H1 (cell line): ENCODE results near the gene TDRD6. TPM values are rescaled to one million over a fixed set of nuclear protein-coding genes. Genes with fewer than 3 reads are reported as not detected.

Source experiments
- CTCF ChIA-PET: fragments of 300-600 bp; sonication (Branson Sonifier 250); formaldehyde crosslinking; loops from one replicate; lab custom pipeline; 2021; ENCODE audit not compliant: partially characterized antibody; lab: Charles Lee
- POLR2A ChIA-PET: fragments of 300-600 bp; sonication (Branson Sonifier 250); formaldehyde crosslinking; loops from one replicate; lab custom pipeline; 2021; ENCODE audit warnings: inconsistent platforms; ENCODE audit not compliant: partially characterized antibody; lab: Charles Lee
- DNase-seq, 2 experiments: peaks; one replicate each; pipeline versions ENCODE4 v3.0.0 to v3.0.0-alpha.2; 2010 to 2022; ENCODE audit warnings: low spot score in 2 of 2, low read depth in 1 of 2, mixed read lengths in 1 of 2
- FAIRE-seq: peaks from 2 replicates; lab custom pipeline; 2011; peaks lifted over from hg19 to GRCh38; lab: Jason Lieb, UNC
- H2AFZ ChIP-seq: 2 replicates; pipeline ENCODE4 v1.8.1; 2012; ENCODE audit warnings: low read length, inconsistent platforms
- H2AK5ac ChIP-seq: 2 replicates; pipeline ENCODE4 v1.6.1; 2013; ENCODE audit warnings: low read depth, low read length
- H2BK120ac ChIP-seq: replicated peaks from 2 replicates; pipeline ENCODE3; 2013; ENCODE audit warnings: low read depth, low read length, inconsistent platforms
- H2BK12ac ChIP-seq: 2 replicates; pipeline ENCODE4 v1.6.1; 2013; ENCODE audit warnings: low read depth, low read length
- H2BK15ac ChIP-seq: 2 replicates; pipeline ENCODE4 v1.6.1; 2013; ENCODE audit warnings: low read length
- H2BK20ac ChIP-seq: 2 replicates; pipeline ENCODE4 v1.6.1; 2013; ENCODE audit warnings: low read length
- H2BK5ac ChIP-seq: 2 replicates; pipeline ENCODE4 v1.6.1; 2013; ENCODE audit warnings: low read depth, low read length
- H3K14ac ChIP-seq: 2 replicates; pipeline ENCODE4 v1.6.1; 2013; ENCODE audit warnings: inconsistent platforms; ENCODE audit not compliant: insufficient read length
- H3K18ac ChIP-seq: 2 replicates; pipeline ENCODE4 v1.6.1; 2013; ENCODE audit warnings: low read length; ENCODE audit errors: extremely low read depth
- H3K23ac ChIP-seq: 2 replicates; pipeline ENCODE4 v1.6.1; 2013; ENCODE audit warnings: inconsistent platforms; ENCODE audit not compliant: insufficient read length
- H3K23me2 ChIP-seq: 2 replicates; pipeline ENCODE4 v1.6.1; 2013; ENCODE audit warnings: low read depth, low read length
- H3K27ac ChIP-seq: 2 replicates; pipeline ENCODE4 v1.6.1; 2011; ENCODE audit warnings: low read depth, low read length, inconsistent platforms
- H3K27me3 ChIP-seq, 4 experiments: replicated peaks in 1 of 4; 1 replicate in 1 of 4; 2 replicates in 3 of 4; pipeline versions ENCODE4 v1.6.1 to v1.8.1; 2011 to 2013; ENCODE audit warnings: low read length in 3 of 4, mild to moderate bottlenecking in 3 of 4, inconsistent platforms in 2 of 4, mixed read lengths in 2 of 4, moderate library complexity in 1 of 4; ENCODE audit not compliant: control insufficient read depth in 3 of 4, insufficient read depth in 3 of 4; ENCODE audit errors: extremely low read depth in 1 of 4
- H3K36me3 ChIP-seq, 4 experiments: 2 replicates each; pipeline versions ENCODE4 v1.6.1 to v1.8.1; 2011 to 2013; ENCODE audit warnings: mild to moderate bottlenecking in 4 of 4, low read length in 3 of 4, moderate library complexity in 2 of 4, control low read depth in 1 of 4, inconsistent platforms in 1 of 4; ENCODE audit not compliant: insufficient read depth in 4 of 4, control insufficient read depth in 2 of 4
- H3K4ac ChIP-seq: replicated peaks from 2 replicates; pipeline ENCODE3; 2013; ENCODE audit warnings: low read length, low read depth, mixed read lengths, inconsistent platforms; ENCODE audit not compliant: insufficient read length
- H3K4me1 ChIP-seq, 4 experiments: replicated peaks in 1 of 4; 1 replicate in 1 of 4; 2 replicates in 3 of 4; pipeline versions ENCODE4 v1.6.1 to v1.8.1; 2011 to 2013; ENCODE audit warnings: low read length in 3 of 4, inconsistent platforms in 2 of 4, mixed read lengths in 1 of 4; ENCODE audit not compliant: insufficient read depth in 4 of 4, control insufficient read depth in 3 of 4
- H3K4me2 ChIP-seq, 2 experiments: 2 replicates each; pipeline versions ENCODE4 v1.6.1 to v1.8.1; 2011 to 2013; ENCODE audit warnings: low read depth in 2 of 2, low read length in 2 of 2, control low read depth in 1 of 2, inconsistent platforms in 1 of 2, mild to moderate bottlenecking in 1 of 2; ENCODE audit not compliant: insufficient read depth in 1 of 2
- H3K4me3 ChIP-seq, 4 experiments: fragments of 200-600, 300-600 bp in 1 of 4; sonication (generic), shearing (Covaris generic), sonication (Bioruptor Twin) in 1 of 4; 2 replicates each; pipeline versions ENCODE4 v1.5.1 to v1.8.1; 2011 to 2016; ENCODE audit warnings: low read length in 4 of 4, low read depth in 3 of 4, control low read depth in 2 of 4, inconsistent platforms in 2 of 4, mild to moderate bottlenecking in 2 of 4, mixed read lengths in 1 of 4, moderate library complexity in 1 of 4; ENCODE audit not compliant: insufficient read depth in 2 of 4; ENCODE audit errors: extremely low read depth in 1 of 4
- H3K56ac ChIP-seq: replicated peaks from 2 replicates; pipeline ENCODE3; 2013; ENCODE audit warnings: low read depth, mild to moderate bottlenecking, mixed read lengths, low read length, inconsistent platforms; ENCODE audit not compliant: insufficient read length
- H3K79me1 ChIP-seq: 2 replicates; pipeline ENCODE4 v1.6.1; 2013; ENCODE audit warnings: low read depth, low read length, control low read depth
- H3K79me2 ChIP-seq, 2 experiments: 2 replicates each; pipeline versions ENCODE4 v1.6.1 to v1.8.1; 2012 to 2013; ENCODE audit warnings: low read length in 2 of 2, mild to moderate bottlenecking in 2 of 2, inconsistent platforms in 1 of 2; ENCODE audit not compliant: insufficient read depth in 2 of 2, control insufficient read depth in 1 of 2
- H3K9ac ChIP-seq, 4 experiments: replicated peaks in 1 of 4; 1 replicate in 1 of 4; 2 replicates in 3 of 4; pipeline versions ENCODE4 v1.6.1 to v1.8.1; 2011 to 2013; ENCODE audit warnings: low read depth in 3 of 4, low read length in 3 of 4, control low read depth in 2 of 4, mild to moderate bottlenecking in 2 of 4, moderate library complexity in 2 of 4, inconsistent platforms in 1 of 4; ENCODE audit errors: extremely low read depth in 1 of 4
- H3K9me3 ChIP-seq, 2 experiments: 2 replicates each; pipeline versions ENCODE4 v1.6.1 to v1.8.1; 2012 to 2013; ENCODE audit warnings: mild to moderate bottlenecking in 2 of 2, moderate library complexity in 2 of 2, control low read depth in 1 of 2, inconsistent platforms in 1 of 2, low read depth in 1 of 2, low read length in 1 of 2, mixed read lengths in 1 of 2; ENCODE audit not compliant: insufficient read depth in 2 of 2
- H4K20me1 ChIP-seq, 2 experiments: replicated peaks in 1 of 2; 2 replicates each; pipeline versions ENCODE3 to v1.8.1; 2011 to 2013; ENCODE audit warnings: inconsistent platforms in 2 of 2, low read length in 2 of 2, mild to moderate bottlenecking in 1 of 2; ENCODE audit not compliant: insufficient read depth in 2 of 2, control insufficient read depth in 1 of 2
- H4K5ac ChIP-seq: 2 replicates; pipeline ENCODE4 v1.6.1; 2013; ENCODE audit warnings: low read length, low read depth, mixed read lengths, inconsistent platforms; ENCODE audit not compliant: insufficient read length
- H4K8ac ChIP-seq: 2 replicates; pipeline ENCODE4 v1.8.0; 2013; ENCODE audit warnings: mild to moderate bottlenecking, moderate library complexity, low read length, inconsistent platforms; ENCODE audit not compliant: insufficient read depth; ENCODE audit errors: extremely low read depth
- H4K91ac ChIP-seq: replicated peaks from 2 replicates; pipeline ENCODE3; 2013; ENCODE audit warnings: low read length, mixed read lengths, inconsistent platforms; ENCODE audit not compliant: insufficient read length
- ASH2L ChIP-seq: fragments of 200-600, 300-600 bp; sonication (generic); IDR thresholded peaks from one replicate; pipeline ENCODE4 v1.7.1; 2017; ENCODE audit warnings: low read length
- WGBS, 2 experiments: shearing (Covaris generic) in 1 of 2; methylation state at CpG; one replicate each; pipeline versions ENCODE4 v1.1.6 to v1.1.7; 2013 to 2015; ENCODE audit warnings: low lambda C conversion rate in 2 of 2, mixed read lengths in 2 of 2, inconsistent platforms in 1 of 2, low coverage in 1 of 2, missing lambda C conversion rate in 1 of 2; ENCODE audit not compliant: insufficient replicate concordance in 2 of 2, insufficient coverage in 1 of 2, insufficient read length in 1 of 2; ENCODE audit errors: extremely low coverage in 1 of 2, missing lambda C conversion rate in 1 of 2; 5-methylcytosine and 5-hydroxymethylcytosine counted together
- polyA plus RNA-seq, 7 experiments: library from polyadenylated mRNA; depleted of rRNA in 3 of 7; stranded (reverse) in 5 of 7; unstranded in 2 of 7; fragments of >200 nt in 5 of 7; fragments of 200-250 nt in 2 of 7; gene quantifications; 1 replicate in 5 of 7; 2 replicates in 1 of 7; 4 replicates in 1 of 7; pipeline versions ENCODE4 v1.2.1 to v1.2.3, GENCODE V29; 2011 to 2013; ENCODE audit warnings: missing spikeins in 2 of 7, mixed read lengths in 2 of 7
- total RNA-seq: library from RNA; stranded (reverse); fragmentation: NEBNext Ultra II Directional; extraction: Animal tissue kit (Norgen Biotek cat#: 25700); gene quantifications from 2 replicates; pipeline ENCODE4 v1.2.1, GENCODE V29; 2021
- TF ChIP-seq, protein P1 (sequence below): IDR thresholded peaks from 2 replicates; pipeline ENCODE4 v1.6.1; 2011; ENCODE audit warnings: low read length, improper control_type of control experiment

TDRD6 gene
- total and polyA plus RNA-seq, 2 of the 8 experiments (the other 6 are each of a cell fraction or from before 2014, with no cell fraction given) = 0.06 to 0.19 TPM

DNA sequence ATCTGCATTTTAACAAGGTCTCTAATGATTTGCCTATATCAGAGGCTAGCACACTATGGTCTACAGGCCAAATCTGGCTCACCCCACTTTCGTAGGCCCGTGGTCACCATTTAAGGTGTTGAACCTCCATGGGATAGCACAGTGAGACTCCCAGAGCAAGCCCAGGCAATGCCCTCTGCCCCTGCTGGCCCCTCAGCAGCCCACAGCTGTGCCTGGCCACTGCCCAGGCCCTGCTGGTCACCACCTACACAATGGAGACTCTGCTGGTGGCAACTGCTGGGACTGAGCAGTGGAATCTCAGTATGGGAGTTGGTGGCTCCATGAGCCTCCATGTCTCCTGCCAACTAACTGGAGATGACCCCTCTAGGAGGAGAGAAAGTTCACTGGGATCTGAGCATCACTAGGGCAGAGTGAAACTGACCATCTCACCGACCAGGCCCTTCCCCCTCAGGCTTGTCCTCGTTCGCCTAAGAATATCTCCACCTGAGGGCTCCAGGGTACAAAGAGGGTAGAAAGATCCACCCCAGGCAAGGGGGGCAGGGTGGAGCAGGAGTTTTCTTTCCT, 61.3 kb downstream of the TDRD6 start:
- H3K9me3 ChIP-seq = no peaks in the 10 kb centered on the region
- ChIA-PET POLR2A (interaction anchor here (1.9 kb wide), 1 partner anchor 14 kb away, joined by 15 read pairs; the partner anchor contains the start of gene PLA2G7), CTCF (interaction anchor here (1.1 to 5.3 kb wide), 3 partner anchors 14 to 330 kb away, joined by 3 to 41 read pairs (median 3); partner anchors contain the start of gene PLA2G7)
- no peak overlapping the region for H3K9ac ChIP-seq
- H3K27ac ChIP-seq = peak overlapping the region; percentile 19; the same call in 1 of the 2 replicates
- peak overlapping the region; percentile 75 for H4K8ac ChIP-seq
- peak overlapping the region; percentile 64; the same call in 1 of the 2 replicates for H2BK12ac ChIP-seq
- H3K18ac ChIP-seq = peak overlapping the region; percentile 90; the same call in 1 of the 2 replicates
- H3K14ac ChIP-seq = no peak overlapping the region
- H3K23me2 ChIP-seq = no peaks in the 10 kb centered on the region
- peak overlapping the region; percentile 28 to 61; a peak in 3 of 4 replicates for H3K4me2 ChIP-seq
- H3K36me3 ChIP-seq = no peaks in the 10 kb centered on the region
- no peak overlapping the region for H2AFZ ChIP-seq
- no peaks in the 10 kb centered on the region for H3K27me3 ChIP-seq
- H3K23ac ChIP-seq = no peak overlapping the region
- H2BK20ac ChIP-seq = peak overlapping the region; percentile 83; the same call in 1 of the 2 replicates
- 0 out of 2 replicates have a peak overlapping the region, but pooled peaks have one; percentile 53 for H2BK15ac ChIP-seq
- H3K79me1 ChIP-seq = no peaks in the 10 kb centered on the region
- TF ChIP-seq ASH2L = peak; percentile 33
- TF ChIP-seq, protein P1, sequence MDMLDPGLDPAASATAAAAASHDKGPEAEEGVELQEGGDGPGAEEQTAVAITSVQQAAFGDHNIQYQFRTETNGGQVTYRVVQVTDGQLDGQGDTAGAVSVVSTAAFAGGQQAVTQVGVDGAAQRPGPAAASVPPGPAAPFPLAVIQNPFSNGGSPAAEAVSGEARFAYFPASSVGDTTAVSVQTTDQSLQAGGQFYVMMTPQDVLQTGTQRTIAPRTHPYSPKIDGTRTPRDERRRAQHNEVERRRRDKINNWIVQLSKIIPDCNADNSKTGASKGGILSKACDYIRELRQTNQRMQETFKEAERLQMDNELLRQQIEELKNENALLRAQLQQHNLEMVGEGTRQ = no peak
- peak overlapping the region in 1 of 4 experiments; percentile 18; a peak in 1 of 8 replicates for H3K4me3 ChIP-seq
- H4K5ac ChIP-seq = peak overlapping the region; percentile 77
- H4K91ac ChIP-seq = peak overlapping the region; percentile 72
- peak overlapping the region; percentile 70 for H3K4ac ChIP-seq
- H2BK5ac ChIP-seq = peak overlapping the region; percentile 57; the same call in 1 of the 2 replicates
- DNase-seq = no peak
- H2BK120ac ChIP-seq = peak overlapping the region; percentile 1
- 85% methylated on average over 5 of the region's 5 CpGs; no CpG with 5 or more reads in 1 of the 2 experiments for WGBS, 2 experiments
- no peaks in the 10 kb centered on the region for H4K20me1 ChIP-seq
- H2AK5ac ChIP-seq = no peak overlapping the region
- no peaks in the 10 kb centered on the region for H3K79me2 ChIP-seq
- no peak for FAIRE-seq
- H3K56ac ChIP-seq = no peak overlapping the region
- H3K4me1 ChIP-seq = peaks cover 2 to 10% (median 4%) of the 10 kb centered on the region in 4 experiments; a peak in 6 of 7 replicates
